ENCODE data around the gene KLF1. TPM values are rescaled to one million over a fixed set of nuclear protein-coding genes. Genes with fewer than 3 reads are reported as not detected.
A peak's percentile ranks its signal among the peaks of the same experiment; 100 is the strongest.

KLF1 gene
- polyA plus RNA-seq, 3 donors: 0.24 to 0.45 (median 0.28) TPM

DNA sequence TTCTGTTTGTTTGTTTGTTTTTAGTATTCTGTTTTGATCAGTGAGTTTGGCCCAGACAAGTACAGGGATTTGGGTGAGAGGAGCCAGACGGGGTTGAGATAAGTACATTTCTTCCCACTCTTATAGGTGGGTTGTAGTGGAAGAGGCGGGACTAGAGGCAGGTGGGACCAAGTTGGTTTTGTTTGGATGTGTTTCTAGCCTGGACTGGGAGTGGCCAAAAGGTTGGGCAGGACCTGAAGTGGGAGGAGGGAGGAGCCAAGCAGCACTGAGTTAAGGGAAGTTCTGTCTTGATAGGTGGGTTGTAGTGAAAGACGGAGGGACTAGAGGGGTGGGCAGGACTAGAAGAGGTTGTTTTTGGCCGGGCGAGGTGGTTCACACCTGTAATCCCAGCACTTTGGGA lies 14.7 kb downstream of the KLF1 start:
- H3K4me3 ChIP-seq (replicated peaks in 1 of 3; ENCODE audit: low read depth in 2 of 3, low read length in 3 of 3): no peak overlapping the region
- peaks cover 4 to 32% of the 10 kb centered on the region in 2 donors for H3K36me3 Mint-ChIP-seq
- H2AFZ ChIP-seq (ENCODE audit: insufficient read depth, low read depth, low read length, poor library complexity, severe bottlenecking): no peak overlapping the region
- peaks cover 3 to 11% (median 5%) of the 10 kb centered on the region in 3 donors for H3K27me3 Mint-ChIP-seq (ENCODE audit: low read depth in 3 of 3)
- H3K4me2 ChIP-seq (replicated peaks; ENCODE audit: extremely low read depth, low read length, poor library complexity, severe bottlenecking): no peak overlapping the region
- peaks cover 6 to 18% (median 10%) of the 10 kb centered on the region in 7 donors for H3K9me3 Mint-ChIP-seq
- H3K36me3 ChIP-seq (replicated peaks in 1 of 2; ENCODE audit: control insufficient read depth in 1 of 2, insufficient read depth in 2 of 2, low read length in 2 of 2): peaks cover 0 to 8% of the 10 kb centered on the region in 2 donors
- H3K79me2 ChIP-seq (ENCODE audit: insufficient read depth, low read length): no peaks in the 10 kb centered on the region
- TF ChIP-seq, protein P1, sequence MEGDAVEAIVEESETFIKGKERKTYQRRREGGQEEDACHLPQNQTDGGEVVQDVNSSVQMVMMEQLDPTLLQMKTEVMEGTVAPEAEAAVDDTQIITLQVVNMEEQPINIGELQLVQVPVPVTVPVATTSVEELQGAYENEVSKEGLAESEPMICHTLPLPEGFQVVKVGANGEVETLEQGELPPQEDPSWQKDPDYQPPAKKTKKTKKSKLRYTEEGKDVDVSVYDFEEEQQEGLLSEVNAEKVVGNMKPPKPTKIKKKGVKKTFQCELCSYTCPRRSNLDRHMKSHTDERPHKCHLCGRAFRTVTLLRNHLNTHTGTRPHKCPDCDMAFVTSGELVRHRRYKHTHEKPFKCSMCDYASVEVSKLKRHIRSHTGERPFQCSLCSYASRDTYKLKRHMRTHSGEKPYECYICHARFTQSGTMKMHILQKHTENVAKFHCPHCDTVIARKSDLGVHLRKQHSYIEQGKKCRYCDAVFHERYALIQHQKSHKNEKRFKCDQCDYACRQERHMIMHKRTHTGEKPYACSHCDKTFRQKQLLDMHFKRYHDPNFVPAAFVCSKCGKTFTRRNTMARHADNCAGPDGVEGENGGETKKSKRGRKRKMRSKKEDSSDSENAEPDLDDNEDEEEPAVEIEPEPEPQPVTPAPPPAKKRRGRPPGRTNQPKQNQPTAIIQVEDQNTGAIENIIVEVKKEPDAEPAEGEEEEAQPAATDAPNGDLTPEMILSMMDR (IDR thresholded peaks at IDR 0.05): no peak
- H3K27ac ChIP-seq (ENCODE audit: low read depth in 1 of 2, low read length in 2 of 2): no peak overlapping the region
- no peak for DNase-seq
- no peak overlapping the region for H3K4me3 Mint-ChIP-seq
- H4K20me1 ChIP-seq (ENCODE audit: insufficient read depth, low read length): peaks cover 14% of the 10 kb centered on the region
- H3K27me3 ChIP-seq (ENCODE audit: control insufficient read depth in 2 of 2, insufficient read depth in 2 of 2, low read length in 2 of 2): no peaks in the 10 kb centered on the region
- H3K27ac Mint-ChIP-seq: peak overlapping the region in 3 of 7 donors; percentile 4 to 31 (median 22)
- peaks cover 9 to 10% of the 10 kb centered on the region in 2 donors for H3K4me1 ChIP-seq (ENCODE audit: control insufficient read depth in 1 of 2, insufficient read depth in 2 of 2, low read length in 2 of 2)
- intact Hi-C loops (cut with micrococcal nuclease): no loop called here
- WGBS (ENCODE audit: insufficient coverage): no CpG with 5 or more reads among the region's 5 CpGs
- H3K9ac ChIP-seq (ENCODE audit: insufficient read depth, low read length, poor library complexity, severe bottlenecking): no peak overlapping the region
- peaks cover 8% of the 10 kb centered on the region for H3K4me1 Mint-ChIP-seq
- H3K9me3 ChIP-seq (replicated peaks in 1 of 2; ENCODE audit: control insufficient read depth in 1 of 2, insufficient read depth in 1 of 2, low read length in 2 of 2): peaks cover 0 to 12% of the 10 kb centered on the region in 2 donors

DNA sequence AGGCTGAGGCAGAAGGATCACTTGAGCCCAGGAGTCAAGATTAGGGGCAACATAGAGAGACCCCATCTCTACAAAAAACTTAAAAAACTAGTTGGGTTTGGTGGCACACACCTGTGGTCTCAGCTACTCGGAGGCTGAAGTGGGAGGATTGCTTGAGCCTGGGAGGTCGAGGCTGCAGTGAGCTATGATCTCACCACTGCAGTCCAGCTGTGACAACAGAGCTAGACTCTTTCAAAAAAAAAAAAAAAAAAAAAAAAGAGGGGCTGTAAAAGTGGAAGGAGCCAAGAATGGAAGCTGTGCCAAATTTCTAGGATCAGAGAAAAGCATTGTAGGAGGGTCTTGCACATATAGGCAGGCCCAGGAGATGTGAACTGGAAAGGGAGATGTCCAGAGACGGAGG lies 15.3 kb downstream of the KLF1 start:
- no peak overlapping the region for H3K4me3 Mint-ChIP-seq
- intact Hi-C loops (cut with micrococcal nuclease): no loop called here
- H3K27ac Mint-ChIP-seq: peak overlapping the region in 1 of 7 donors; percentile 83

More for the DNA sequence above, 15.3 kb downstream of the KLF1 start:
- Mint-ChIP-seq H3K36me3 (peaks cover 4 to 28% of the 10 kb centered on the region in 2 donors), H3K4me1 (peaks cover 11% of the 10 kb centered on the region), H3K27me3 (ENCODE audit: low read depth in 3 of 3) (peaks cover 3 to 11% (median 6%) of the 10 kb centered on the region in 3 donors), H3K9me3 (peaks cover 6 to 22% (median 10%) of the 10 kb centered on the region in 7 donors)
- Histone ChIP-seq H3K27me3 (ENCODE audit: control insufficient read depth in 2 of 2, insufficient read depth in 2 of 2, low read length in 2 of 2) (peaks cover 0 to 2% of the 10 kb centered on the region in 2 donors), H3K4me3 (replicated peaks in 1 of 3; ENCODE audit: low read depth in 2 of 3, low read length in 3 of 3) (no peak overlapping the region), H3K79me2 (ENCODE audit: insufficient read depth, low read length) (no peaks in the 10 kb centered on the region), H3K4me2 (replicated peaks; ENCODE audit: extremely low read depth, low read length, poor library complexity, severe bottlenecking) (no peak overlapping the region), H3K9ac (ENCODE audit: insufficient read depth, low read length, poor library complexity, severe bottlenecking) (no peak overlapping the region), H3K27ac (ENCODE audit: low read depth in 1 of 2, low read length in 2 of 2) (no peak overlapping the region), H2AFZ (ENCODE audit: insufficient read depth, low read depth, low read length, poor library complexity, severe bottlenecking) (no peak overlapping the region), H4K20me1 (ENCODE audit: insufficient read depth, low read length) (peaks cover 14% of the 10 kb centered on the region), H3K4me1 (ENCODE audit: control insufficient read depth in 1 of 2, insufficient read depth in 2 of 2, low read length in 2 of 2) (peaks cover 12 to 13% of the 10 kb centered on the region in 2 donors), H3K9me3 (replicated peaks in 1 of 2; ENCODE audit: control insufficient read depth in 1 of 2, insufficient read depth in 1 of 2, low read length in 2 of 2) (peaks cover 0 to 12% of the 10 kb centered on the region in 2 donors), H3K36me3 (replicated peaks in 1 of 2; ENCODE audit: control insufficient read depth in 1 of 2, insufficient read depth in 2 of 2, low read length in 2 of 2) (peaks cover 0 to 8% of the 10 kb centered on the region in 2 donors)
- WGBS (ENCODE audit: insufficient coverage): no CpG with 5 or more reads among the region's 3 CpGs
- DNase-seq: no peak
- TF ChIP-seq, protein P1 (IDR thresholded peaks at IDR 0.05): no peak
